ENCODE data around the gene SEPTIN2. TPM values are rescaled to one million over a fixed set of nuclear protein-coding genes. Genes with fewer than 3 reads are reported as not detected.
A peak's percentile ranks its signal among the peaks of the same experiment; 100 is the strongest.

SEPTIN2 gene
- total RNA-seq, 4 donors from 2014 or later: 135 to 631 (median 268) TPM

- H3K27me3 ChIP-seq: no peaks in the 10 kb centered on the region
- no peak overlapping the region for H3K27ac ChIP-seq
- DNase-seq: no peak
- TF ChIP-seq POLR2A (IDR thresholded peaks at IDR 0.05): no peak
- intact Hi-C loops (cut with DNase I; ENCODE audit: low total_unique reads): loop anchor here (5.0 kb wide), 1 partner anchor 87 kb away; the partner anchor contains the start of gene FARP2
- H3K4me1 ChIP-seq: peaks cover 4 to 12% of the 10 kb centered on the region in 2 donors
- H3K4me3 ChIP-seq: no peak overlapping the region
- no peaks in the 10 kb centered on the region for H3K36me3 ChIP-seq
- no peaks in the 10 kb centered on the region for H3K9me3 ChIP-seq
These were observed 45.8 kb upstream of the SEPTIN2 start for GRCh38 chr2:241269707-241270520.

- TF ChIP-seq CTCF (IDR thresholded peaks at IDR 0.05) (no peak), POLR2A (IDR thresholded peaks at IDR 0.05) (no peak)
- Histone ChIP-seq H3K36me3 (no peaks in the 10 kb centered on the region), H3K4me3 (no peak overlapping the region), H3K9me3 (no peaks in the 10 kb centered on the region), H3K27ac (peak overlapping the region in 1 of 2 donors; percentile 95), H3K4me1 (peaks cover 4 to 12% of the 10 kb centered on the region in 2 donors), H3K27me3 (no peaks in the 10 kb centered on the region)
- intact Hi-C loops (cut with DNase I; ENCODE audit: low total_unique reads): loop anchor here (5.0 kb wide), 1 partner anchor 87 kb away; the partner anchor contains the start of gene FARP2
- DNase-seq: no peak
These were observed 45.2 kb upstream of the SEPTIN2 start for GRCh38 chr2:241270531-241270930.

- Histone ChIP-seq H3K27me3 (no peaks in the 10 kb centered on the region), H3K36me3 (no peaks in the 10 kb centered on the region), H3K27ac (peak overlapping the region; percentile 95 to 97), H3K9me3 (no peaks in the 10 kb centered on the region), H3K4me3 (peak overlapping the region; percentile 58 to 100), H3K4me1 (peaks cover 4 to 12% of the 10 kb centered on the region in 2 donors)
- TF ChIP-seq POLR2A (IDR thresholded peaks at IDR 0.05) (peak; percentile 22 to 59), CTCF (IDR thresholded peaks at IDR 0.05) (no peak)
- DNase-seq: peak; percentile 78 to 81
- intact Hi-C loops (cut with DNase I; ENCODE audit: low total_unique reads): loop anchor here (5.0 kb wide), 1 partner anchor 85 kb away; the partner anchor contains the start of gene FARP2
These were observed 43.9 kb upstream of the SEPTIN2 start for GRCh38 chr2:241271706-241272302.

- peak in 2 of 4 experiments; percentile 7 to 11 for TF ChIP-seq CTCF (IDR thresholded peaks at IDR 0.05)
- TF ChIP-seq POLR2A (IDR thresholded peaks at IDR 0.05): peak; percentile 40 to 41
- Histone ChIP-seq H3K27ac (peak overlapping the region; percentile 95 to 97), H3K4me1 (peaks cover 4 to 12% of the 10 kb centered on the region in 2 donors), H3K4me3 (peak overlapping the region; percentile 58 to 100), H3K9me3 (no peaks in the 10 kb centered on the region), H3K27me3 (no peaks in the 10 kb centered on the region), H3K36me3 (no peaks in the 10 kb centered on the region)
- DNase-seq: peak; percentile 78 to 84
- intact Hi-C loops (cut with DNase I; ENCODE audit: low total_unique reads): loop anchor here (5.0 kb wide), 1 partner anchor 85 kb away; the partner anchor contains the start of gene FARP2
These were observed 43.2 kb upstream of the SEPTIN2 start for GRCh38 chr2:241272303-241273209.

Measured in uterus (tissue), 4 donors.